HEK293 (cell line): Measurements from ENCODE around the gene WDR36.

Experiments
- CTCF ChIP-seq: fragments of 450-650 bp; formaldehyde crosslinking; IDR thresholded peaks from 2 replicates; pipeline ENCODE4 v1.5.1; 2016; ENCODE audit warnings: missing biosample characterization, missing genetic modification characterization
- ZEB2 ChIP-seq: fragments of 450-650 bp; formaldehyde crosslinking; IDR thresholded peaks from 2 replicates; pipeline ENCODE4 v1.5.1; 2016; ENCODE audit warnings: missing biosample characterization, missing genetic modification characterization
- ZFP41 ChIP-seq: fragments of 450-650 bp; formaldehyde crosslinking; IDR thresholded peaks from 2 replicates; pipeline ENCODE4 v1.5.1; 2016; ENCODE audit warnings: missing biosample characterization, missing genetic modification characterization, borderline replicate concordance
- ZNF169 ChIP-seq: fragments of 450-650 bp; formaldehyde crosslinking; IDR thresholded peaks from 2 replicates; pipeline ENCODE4 v1.5.1; 2016; ENCODE audit warnings: missing biosample characterization, missing genetic modification characterization
- ZNF23 ChIP-seq: fragments of 450-650 bp; formaldehyde crosslinking; IDR thresholded peaks from 2 replicates; pipeline ENCODE4 v1.5.1; 2016; ENCODE audit warnings: missing biosample characterization, missing genetic modification characterization, borderline replicate concordance
- ZNF354C ChIP-seq: fragments of 450-650 bp; formaldehyde crosslinking; IDR thresholded peaks from 2 replicates; pipeline ENCODE4 v1.5.1; 2016; ENCODE audit warnings: missing biosample characterization, missing genetic modification characterization, low read depth, borderline replicate concordance
- ZNF362 ChIP-seq: fragments of 450-650 bp; formaldehyde crosslinking; IDR thresholded peaks from 2 replicates; pipeline ENCODE4 v1.5.1; 2016; ENCODE audit warnings: missing biosample characterization, missing genetic modification characterization
- ZNF555 ChIP-seq: fragments of 450-650 bp; formaldehyde crosslinking; conservative IDR thresholded peaks from 2 replicates; pipeline ENCODE4 v1.5.1; 2017; ENCODE audit warnings: missing biosample characterization, mild to moderate bottlenecking, missing genetic modification characterization, inconsistent platforms
- ZSCAN23 ChIP-seq: fragments of 450-650 bp; formaldehyde crosslinking; IDR thresholded peaks from 2 replicates; pipeline ENCODE4 v1.5.1; 2016; ENCODE audit warnings: missing biosample characterization, missing genetic modification characterization

GRCh38 chr5:111061618-111062017, 30.5 kb upstream of the WDR36 start:
- no peak for TF ChIP-seq ZNF362
- no peak for TF ChIP-seq ZSCAN23 (tag by site-specific recombination)
- TF ChIP-seq CTCF (tag by site-specific recombination): no peak
- TF ChIP-seq ZNF23 (tag by site-specific recombination): no peak
- no peak for TF ChIP-seq ZNF169 (tag by site-specific recombination)
- no peak for TF ChIP-seq ZFP41 (tag by site-specific recombination)
- TF ChIP-seq ZNF354C: no peak
- no peak for TF ChIP-seq ZEB2
- no peak for TF ChIP-seq ZNF555 (tag by site-specific recombination)
